ENCODE results near the gene ITPKB. TPM values are rescaled to one million over a fixed set of nuclear protein-coding genes. Genes with fewer than 3 reads are reported as not detected.

ITPKB gene
- total and polyA plus RNA-seq, 3 experiments from 2014 or later: 37.7 to 50.1 (median 39.6) TPM

GRCh38 chr1:226627924-226628611, 111.0 kb downstream of the ITPKB start:
- Mint-ChIP-seq H3K27me3 (peaks cover 0 to 5% of the 10 kb centered on the region in 2 donors), H3K36me3 (peaks cover 0 to 39% (median 13%) of the 10 kb centered on the region in 3 donors), H3K9me3 (no peaks in the 10 kb centered on the region), H3K4me1 (peaks cover 19 to 29% (median 29%) of the 10 kb centered on the region in 3 donors), H3K4me3 (no peak overlapping the region), H3K27ac (peak overlapping the region in 4 of 8 donors; percentile 2 to 85 (median 37))
- POLR2A ChIA-PET: no interaction called here
- no peaks in the 10 kb centered on the region for H3K9me3 ChIP-seq (ENCODE audit: low read length)
- H3K36me3 ChIP-seq (ENCODE audit: insufficient read depth, low read length): peaks cover 6% of the 10 kb centered on the region
- H3K27ac ChIP-seq (ENCODE audit: low read depth, low read length): no peak overlapping the region
- peak in 1 of 5 donors; percentile 46 for DNase-seq
- CTCF ChIA-PET: interaction anchor here (1.2 to 4.9 kb wide), 3 partner anchors 8 to 200 kb away, joined by 3 to 47 read pairs (median 11); no protein-coding TSS in a partner anchor
- peaks cover 15% of the 10 kb centered on the region for H3K4me1 ChIP-seq (ENCODE audit: insufficient read depth, low read length)
- H3K4me3 ChIP-seq (ENCODE audit: low read length): no peak overlapping the region
- no peaks in the 10 kb centered on the region for H3K27me3 ChIP-seq (ENCODE audit: insufficient read depth, low read length, poor library complexity, severe bottlenecking)

GRCh38 chr1:226627050-226627755, 111.9 kb downstream of the ITPKB start:
- Histone ChIP-seq H3K9me3 (ENCODE audit: low read length) (no peaks in the 10 kb centered on the region), H3K4me1 (ENCODE audit: insufficient read depth, low read length) (peaks cover 10% of the 10 kb centered on the region), H3K36me3 (ENCODE audit: insufficient read depth, low read length) (peaks cover 2% of the 10 kb centered on the region), H3K27me3 (ENCODE audit: insufficient read depth, low read length, poor library complexity, severe bottlenecking) (no peaks in the 10 kb centered on the region), H3K4me3 (ENCODE audit: low read length) (no peak overlapping the region), H3K27ac (ENCODE audit: low read depth, low read length) (no peak overlapping the region)
- Mint-ChIP-seq H3K27me3 (peaks cover 0 to 7% of the 10 kb centered on the region in 2 donors), H3K27ac (peak overlapping the region in 5 of 8 donors; percentile 14 to 72 (median 60)), H3K4me3 (no peak overlapping the region), H3K4me1 (peaks cover 13 to 21% (median 20%) of the 10 kb centered on the region in 3 donors), H3K36me3 (peaks cover 0 to 30% (median 11%) of the 10 kb centered on the region in 3 donors), H3K9me3 (no peaks in the 10 kb centered on the region)
- ChIA-PET POLR2A (no interaction called here), CTCF (interaction anchor here (0.9 to 4.9 kb wide), 18 partner anchors 9 to 221 kb away, joined by 3 to 47 read pairs (median 5); partner anchors contain the start of gene PARP1)
- peak in 1 of 5 donors; percentile 10 for DNase-seq

GRCh38 chr1:226626577-226626956, 112.5 kb downstream of the ITPKB start:
- Mint-ChIP-seq H3K27me3 (peaks cover 0 to 7% of the 10 kb centered on the region in 2 donors), H3K27ac (peak overlapping the region in 6 of 8 donors; percentile 11 to 72 (median 16)), H3K36me3 (peaks cover 3 to 25% (median 9%) of the 10 kb centered on the region in 3 donors), H3K4me1 (peaks cover 12 to 20% (median 19%) of the 10 kb centered on the region in 3 donors), H3K9me3 (no peaks in the 10 kb centered on the region), H3K4me3 (peak overlapping the region in 6 of 7 donors; percentile 63 to 80 (median 74))
- Histone ChIP-seq H3K27ac (ENCODE audit: low read depth, low read length) (no peak overlapping the region), H3K9me3 (ENCODE audit: low read length) (no peaks in the 10 kb centered on the region), H3K27me3 (ENCODE audit: insufficient read depth, low read length, poor library complexity, severe bottlenecking) (no peaks in the 10 kb centered on the region), H3K4me3 (ENCODE audit: low read length) (peak overlapping the region; percentile 45), H3K36me3 (ENCODE audit: insufficient read depth, low read length) (no peaks in the 10 kb centered on the region), H3K4me1 (ENCODE audit: insufficient read depth, low read length) (peaks cover 10% of the 10 kb centered on the region)
- CTCF ChIA-PET: interaction anchor here (0.7 to 4.9 kb wide), 28 partner anchors 9 to 330 kb away, joined by 3 to 47 read pairs (median 4); partner anchors contain the start of gene PARP1
- DNase-seq: peak; percentile 65 to 84 (median 67)
- POLR2A ChIA-PET: no interaction called here

GRCh38 chr1:226625832-226626576, 113.1 kb downstream of the ITPKB start:
- Mint-ChIP-seq H3K4me1 (peaks cover 12 to 20% (median 19%) of the 10 kb centered on the region in 3 donors), H3K36me3 (peaks cover 6 to 19% (median 7%) of the 10 kb centered on the region in 3 donors), H3K27ac (peak overlapping the region in 4 of 8 donors; percentile 11 to 72 (median 41)), H3K27me3 (peaks cover 0 to 7% of the 10 kb centered on the region in 2 donors), H3K9me3 (no peaks in the 10 kb centered on the region), H3K4me3 (peak overlapping the region in 6 of 7 donors; percentile 63 to 80 (median 74))
- ChIA-PET POLR2A (no interaction called here), CTCF (interaction anchor here (0.7 to 4.9 kb wide), 28 partner anchors 9 to 330 kb away, joined by 3 to 47 read pairs (median 4); partner anchors contain the start of gene PARP1)
- no peaks in the 10 kb centered on the region for H3K36me3 ChIP-seq (ENCODE audit: insufficient read depth, low read length)
- H3K27me3 ChIP-seq (ENCODE audit: insufficient read depth, low read length, poor library complexity, severe bottlenecking): no peaks in the 10 kb centered on the region
- peak in 1 of 5 donors; percentile 36 for DNase-seq
- peak overlapping the region; percentile 45 for H3K4me3 ChIP-seq (ENCODE audit: low read length)
- H3K27ac ChIP-seq (ENCODE audit: low read depth, low read length): no peak overlapping the region
- H3K4me1 ChIP-seq (ENCODE audit: insufficient read depth, low read length): peaks cover 10% of the 10 kb centered on the region
- H3K9me3 ChIP-seq (ENCODE audit: low read length): no peaks in the 10 kb centered on the region

- H3K9me3 Mint-ChIP-seq: no peaks in the 10 kb centered on the region
- H3K4me1 Mint-ChIP-seq: peaks cover 12 to 20% (median 19%) of the 10 kb centered on the region in 3 donors
- H3K27me3 Mint-ChIP-seq: peaks cover 0 to 7% of the 10 kb centered on the region in 2 donors
- H3K4me3 Mint-ChIP-seq: peak overlapping the region in 1 of 7 donors; percentile 41
- no peaks in the 10 kb centered on the region for H3K27me3 ChIP-seq (ENCODE audit: insufficient read depth, low read length, poor library complexity, severe bottlenecking)
- H3K36me3 Mint-ChIP-seq: peaks cover 5 to 14% (median 6%) of the 10 kb centered on the region in 3 donors
- H3K4me1 ChIP-seq (ENCODE audit: insufficient read depth, low read length): peaks cover 10% of the 10 kb centered on the region
- peak overlapping the region in 2 of 8 donors; percentile 14 to 27 for H3K27ac Mint-ChIP-seq
- no peaks in the 10 kb centered on the region for H3K9me3 ChIP-seq (ENCODE audit: low read length)
- DNase-seq: peak in 1 of 5 donors; percentile 28
- H3K36me3 ChIP-seq (ENCODE audit: insufficient read depth, low read length): no peaks in the 10 kb centered on the region
- no peak overlapping the region for H3K4me3 ChIP-seq (ENCODE audit: low read length)
- no peak overlapping the region for H3K27ac ChIP-seq (ENCODE audit: low read depth, low read length)
- POLR2A ChIA-PET: no interaction called here
- CTCF ChIA-PET: interaction anchor here (1.2 to 4.9 kb wide), 5 partner anchors 11 to 203 kb away, joined by 5 to 47 read pairs (median 11); no protein-coding TSS in a partner anchor
Measured at GRCh38 chr1:226625326-226625725, 113.8 kb downstream of the ITPKB start.

- POLR2A ChIA-PET: interaction anchor here (0.7 kb wide), 1 partner anchor 14 kb away, joined by 7 read pairs; no protein-coding TSS in a partner anchor
Measured at GRCh38 chr1:226624526-226624925, 114.6 kb downstream of the ITPKB start.

GRCh38 chr1:226622012-226622411, 117.1 kb downstream of the ITPKB start:
- POLR2A ChIA-PET: no interaction called here
- Mint-ChIP-seq H3K27ac (no peak overlapping the region), H3K4me1 (peaks cover 10 to 12% (median 12%) of the 10 kb centered on the region in 3 donors), H3K9me3 (no peaks in the 10 kb centered on the region), H3K27me3 (peaks cover 0 to 7% of the 10 kb centered on the region in 2 donors), H3K4me3 (no peak overlapping the region), H3K36me3 (peaks cover 0 to 10% (median 1%) of the 10 kb centered on the region in 3 donors)
- Histone ChIP-seq H3K36me3 (ENCODE audit: insufficient read depth, low read length) (no peaks in the 10 kb centered on the region), H3K27me3 (ENCODE audit: insufficient read depth, low read length, poor library complexity, severe bottlenecking) (no peaks in the 10 kb centered on the region), H3K27ac (ENCODE audit: low read depth, low read length) (no peak overlapping the region), H3K4me1 (ENCODE audit: insufficient read depth, low read length) (peaks cover 10% of the 10 kb centered on the region), H3K4me3 (ENCODE audit: low read length) (no peak overlapping the region), H3K9me3 (ENCODE audit: low read length) (no peaks in the 10 kb centered on the region)
- DNase-seq: no peak
- CTCF ChIA-PET: no interaction called here

More at GRCh38 chr1:226624526-226624925, 114.6 kb downstream of the ITPKB start:
- peak overlapping the region in 1 of 8 donors; percentile 14 for H3K27ac Mint-ChIP-seq
- no peak overlapping the region for H3K4me3 Mint-ChIP-seq
- CTCF ChIA-PET: interaction anchor here (0.7 to 1.5 kb wide), 3 partner anchors 9 to 202 kb away, joined by 3 read pairs; no protein-coding TSS in a partner anchor
- peaks cover 0 to 7% of the 10 kb centered on the region in 2 donors for H3K27me3 Mint-ChIP-seq
- DNase-seq: peak in 1 of 5 donors; percentile 21
- H3K27ac ChIP-seq (ENCODE audit: low read depth, low read length): no peak overlapping the region
- H3K9me3 ChIP-seq (ENCODE audit: low read length): no peaks in the 10 kb centered on the region
- H3K4me1 ChIP-seq (ENCODE audit: insufficient read depth, low read length): peaks cover 10% of the 10 kb centered on the region
- H3K36me3 Mint-ChIP-seq: peaks cover 5 to 6% (median 6%) of the 10 kb centered on the region in 3 donors
- no peak overlapping the region for H3K4me3 ChIP-seq (ENCODE audit: low read length)
- H3K36me3 ChIP-seq (ENCODE audit: insufficient read depth, low read length): no peaks in the 10 kb centered on the region
- H3K27me3 ChIP-seq (ENCODE audit: insufficient read depth, low read length, poor library complexity, severe bottlenecking): no peaks in the 10 kb centered on the region
- H3K9me3 Mint-ChIP-seq: no peaks in the 10 kb centered on the region
- H3K4me1 Mint-ChIP-seq: peaks cover 12 to 20% (median 19%) of the 10 kb centered on the region in 3 donors
